Transverse colon (tissue), 4 donors: ENCODE measurements around the gene TMEM95.

ENCODE experiments used
- EP300 ChIP-seq: sonication (generic); formaldehyde crosslinking; IDR thresholded peaks from one replicate; pipeline ENCODE4 v1.6.1; 2017; ENCODE audit warnings: antibody characterized with exemption, low read depth
- POLR2A ChIP-seq: fragments of 450-650 bp; IDR thresholded peaks from one replicate; pipeline ENCODE4 v1.6.1; 2016; ENCODE audit warnings: antibody characterized with exemption, mild to moderate bottlenecking, moderate library complexity
- POLR2AphosphoS5 ChIP-seq, 3 donors: sonication (generic); formaldehyde crosslinking; IDR thresholded peaks; one replicate each; pipeline ENCODE4 v1.6.1; 2016; ENCODE audit warnings: antibody characterized with exemption in 3 of 3
- TF ChIP-seq, protein P1 (sequence below), 5 experiments: fragments of 200-600 bp in 3 of 5; fragments of 450-650 bp in 2 of 5; sonication (generic) in 3 of 5; IDR thresholded peaks; 1 replicate in 2 of 5; 2 replicates in 3 of 5; pipeline ENCODE4 v1.5.1; 2016 to 2017; ENCODE audit warnings: antibody characterized with exemption in 5 of 5, inconsistent platforms in 3 of 5, mild to moderate bottlenecking in 2 of 5, moderate library complexity in 1 of 5

DNA sequence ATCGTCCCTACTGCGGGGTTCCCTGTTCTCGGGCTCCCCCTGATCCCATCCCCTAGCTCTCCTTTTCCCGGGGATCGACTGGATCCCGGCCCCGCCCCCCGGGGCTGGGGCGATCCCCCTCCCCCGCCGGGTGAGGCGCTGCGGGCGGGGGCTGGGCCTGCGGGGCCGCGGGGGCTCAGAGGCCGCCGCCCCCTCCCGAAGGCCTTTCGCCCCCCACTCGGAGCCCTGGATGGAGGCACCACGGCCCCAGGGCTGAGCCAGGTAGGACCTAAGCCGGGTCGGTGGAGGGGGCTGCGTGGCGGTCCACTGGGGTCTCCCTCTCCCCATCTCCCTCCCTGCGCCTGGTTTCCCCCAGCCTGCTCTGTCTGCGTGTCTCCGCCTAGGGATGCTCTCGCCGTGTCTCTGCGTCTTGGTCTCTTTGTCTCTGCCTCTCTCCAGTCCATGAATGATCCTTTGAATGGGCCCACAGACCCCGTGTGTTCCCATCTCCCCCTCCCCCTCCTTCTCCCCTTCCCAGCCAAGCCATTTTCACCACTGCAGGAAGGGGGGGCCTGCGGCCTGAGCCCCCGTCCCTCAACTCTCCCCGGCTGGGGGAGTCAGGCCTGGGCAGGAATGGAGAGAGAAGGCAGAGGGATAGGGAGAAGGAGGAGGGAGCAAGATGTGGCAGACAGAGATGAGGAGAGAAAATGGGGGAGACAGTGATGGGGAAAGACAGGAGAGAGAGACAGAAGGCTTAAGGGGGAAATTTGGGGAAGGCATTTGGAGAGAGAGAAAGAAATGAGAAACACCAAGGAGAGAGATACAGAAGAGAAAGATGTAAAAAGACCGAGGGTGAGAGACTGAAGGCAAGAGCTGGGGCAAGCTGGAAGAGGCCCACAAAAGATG is 50.6 kb downstream of the TMEM95 start:
- TF ChIP-seq, protein P1, sequence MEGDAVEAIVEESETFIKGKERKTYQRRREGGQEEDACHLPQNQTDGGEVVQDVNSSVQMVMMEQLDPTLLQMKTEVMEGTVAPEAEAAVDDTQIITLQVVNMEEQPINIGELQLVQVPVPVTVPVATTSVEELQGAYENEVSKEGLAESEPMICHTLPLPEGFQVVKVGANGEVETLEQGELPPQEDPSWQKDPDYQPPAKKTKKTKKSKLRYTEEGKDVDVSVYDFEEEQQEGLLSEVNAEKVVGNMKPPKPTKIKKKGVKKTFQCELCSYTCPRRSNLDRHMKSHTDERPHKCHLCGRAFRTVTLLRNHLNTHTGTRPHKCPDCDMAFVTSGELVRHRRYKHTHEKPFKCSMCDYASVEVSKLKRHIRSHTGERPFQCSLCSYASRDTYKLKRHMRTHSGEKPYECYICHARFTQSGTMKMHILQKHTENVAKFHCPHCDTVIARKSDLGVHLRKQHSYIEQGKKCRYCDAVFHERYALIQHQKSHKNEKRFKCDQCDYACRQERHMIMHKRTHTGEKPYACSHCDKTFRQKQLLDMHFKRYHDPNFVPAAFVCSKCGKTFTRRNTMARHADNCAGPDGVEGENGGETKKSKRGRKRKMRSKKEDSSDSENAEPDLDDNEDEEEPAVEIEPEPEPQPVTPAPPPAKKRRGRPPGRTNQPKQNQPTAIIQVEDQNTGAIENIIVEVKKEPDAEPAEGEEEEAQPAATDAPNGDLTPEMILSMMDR (IDR thresholded peaks at IDR 0.05) = no peak
- TF ChIP-seq POLR2AphosphoS5 (IDR thresholded peaks at IDR 0.05) (no peak), EP300 (no peak), POLR2A (no peak)
